Measurements from ENCODE around the gene ABCC11. TPM values are rescaled to one million over a fixed set of nuclear protein-coding genes. Genes with fewer than 3 reads are reported as not detected.

Gene ABCC11
- total and polyA plus RNA-seq, 2 of the 13 experiments (the other 11 are each of a cell fraction or from before 2014, with no cell fraction given): 1.0 to 1.4 TPM

GRCh38 chr16:48244080-48244862, 3.1 kb downstream of the ABCC11 start, which contains the start of gene LONP2 (continued):
- TF ChIP-seq ZBTB25 (CRISPR knock-in tag; IDR thresholded peaks at IDR 0.05): peak; percentile 95
- TF ChIP-seq BRF2 (CRISPR knock-in tag; IDR thresholded peaks at IDR 0.05): peak; percentile 72; the same call in 1 of the 2 replicates
- 0 out of 2 replicates have a peak, but pooled peaks have one; percentile 38 for TF ChIP-seq ZNF44 (CRISPR knock-in tag; IDR thresholded peaks at IDR 0.05)
- peak; percentile 97 for TF ChIP-seq GATAD1 (CRISPR knock-in tag; IDR thresholded peaks at IDR 0.05)
- peak; percentile 99 for TF ChIP-seq ZNF724P (CRISPR knock-in tag; IDR thresholded peaks at IDR 0.05; ENCODE audit: borderline replicate concordance)
- no peak for TF ChIP-seq SRSF9 (IDR thresholded peaks at IDR 0.05; ENCODE audit: borderline replicate concordance, insufficient read depth, low read depth, low read length, poor library complexity, severe bottlenecking)
- peak; percentile 76 for TF ChIP-seq HNRNPLL (IDR thresholded peaks at IDR 0.05; ENCODE audit: low read depth, low read length, poor library complexity, severe bottlenecking)
- TF ChIP-seq ZNF256 (CRISPR knock-in tag; conservative IDR thresholded peaks at IDR 0.05): peak; percentile 77; the same call in 1 of the 2 replicates
- no peak for TF ChIP-seq SOX13 (IDR thresholded peaks at IDR 0.05)
- TF ChIP-seq SOX13 (CRISPR knock-in tag; conservative IDR thresholded peaks at IDR 0.05 in 1 of 2, IDR thresholded peaks at IDR 0.05 in 1 of 2): peak in 1 of 2 experiments; percentile 77; a peak in 2 of 4 replicates
- no peak for TF ChIP-seq RFX5 (IDR thresholded peaks at IDR 0.05; ENCODE audit: low read depth, low read length)
- TF ChIP-seq PRDM4 (CRISPR knock-in tag; IDR thresholded peaks at IDR 0.05; ENCODE audit: borderline replicate concordance): no peak
- TF ChIP-seq CERS6 (CRISPR knock-in tag; IDR thresholded peaks at IDR 0.05): no peak
- peak; percentile 56; the same call in 1 of the 2 replicates for TF ChIP-seq ZNF121 (CRISPR knock-in tag; IDR thresholded peaks at IDR 0.05)
- TF ChIP-seq ZNF335 (CRISPR knock-in tag; IDR thresholded peaks at IDR 0.05): peak; percentile 61; the same call in 1 of the 2 replicates
- TF ChIP-seq BCL6 (CRISPR knock-in tag; IDR thresholded peaks at IDR 0.05): peak; percentile 99
- TF ChIP-seq IRF9 (CRISPR knock-in tag; IDR thresholded peaks at IDR 0.05; ENCODE audit: borderline replicate concordance): peak; percentile 87; the same call in 1 of the 2 replicates
- peak; percentile 54; the same call in 1 of the 2 replicates for TF ChIP-seq HNF4G (IDR thresholded peaks at IDR 0.05; ENCODE audit: borderline replicate concordance, low read depth, low read length)
- peak; percentile 80 for TF ChIP-seq HNF4G (CRISPR knock-in tag; IDR thresholded peaks at IDR 0.05; ENCODE audit: borderline replicate concordance, low read depth)
- TF ChIP-seq HIVEP1 (CRISPR knock-in tag; IDR thresholded peaks at IDR 0.05): peak; percentile 81

Data from HepG2 (cell line).